ENCODE measurements around the gene ARID5A. TPM values are rescaled to one million over a fixed set of nuclear protein-coding genes. Genes with fewer than 3 reads are reported as not detected.

The ARID5A gene
- total RNA-seq, 6 experiments from 2014 or later = 13.2 to 23.1 (median 16.9) TPM

DNA sequence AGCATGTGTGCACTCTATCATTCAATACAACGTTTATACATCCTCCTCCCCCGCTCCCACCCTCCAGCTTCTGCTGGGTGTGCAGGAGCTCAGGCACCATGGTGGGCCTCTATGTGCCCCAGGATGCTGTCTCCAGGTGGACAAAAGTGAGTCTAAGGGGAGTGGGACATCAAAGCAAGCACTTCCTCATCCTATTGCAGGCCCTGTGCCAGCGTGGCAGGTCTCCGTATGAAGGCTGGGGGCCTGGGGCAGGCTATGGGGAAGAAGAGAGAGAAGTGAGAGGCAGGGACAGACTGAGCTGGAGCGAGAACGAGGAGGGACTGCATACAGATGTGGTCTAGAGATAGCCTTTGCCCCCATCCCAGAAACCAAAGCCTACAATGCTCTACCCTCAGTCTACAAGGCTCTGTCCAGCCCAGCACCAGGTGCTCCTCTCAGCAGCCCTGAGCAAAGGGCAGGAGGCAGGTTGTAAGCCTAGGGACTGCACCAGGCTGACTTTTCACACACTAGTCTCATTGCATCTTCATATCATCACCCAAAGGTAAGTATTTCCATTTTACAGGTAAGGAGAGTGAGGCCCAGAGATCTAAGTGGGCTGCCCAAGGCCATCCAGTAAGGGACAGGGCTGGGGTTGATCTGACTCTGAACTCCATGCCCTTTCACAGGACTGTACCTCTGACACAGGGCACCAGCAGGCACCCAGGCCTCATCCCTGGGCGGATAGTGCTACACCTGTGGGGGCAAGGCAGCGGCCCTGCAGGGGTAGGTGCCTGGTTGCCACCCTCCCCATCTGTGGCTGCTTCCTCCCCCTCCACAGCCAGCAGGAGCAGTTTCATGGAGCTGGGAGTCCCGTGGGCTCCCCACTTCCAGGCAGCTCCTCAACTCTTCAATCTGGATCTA is 14.0 kb upstream of the ARID5A start:
- no peak overlapping the region for H3K4me3 ChIP-seq

DNA sequence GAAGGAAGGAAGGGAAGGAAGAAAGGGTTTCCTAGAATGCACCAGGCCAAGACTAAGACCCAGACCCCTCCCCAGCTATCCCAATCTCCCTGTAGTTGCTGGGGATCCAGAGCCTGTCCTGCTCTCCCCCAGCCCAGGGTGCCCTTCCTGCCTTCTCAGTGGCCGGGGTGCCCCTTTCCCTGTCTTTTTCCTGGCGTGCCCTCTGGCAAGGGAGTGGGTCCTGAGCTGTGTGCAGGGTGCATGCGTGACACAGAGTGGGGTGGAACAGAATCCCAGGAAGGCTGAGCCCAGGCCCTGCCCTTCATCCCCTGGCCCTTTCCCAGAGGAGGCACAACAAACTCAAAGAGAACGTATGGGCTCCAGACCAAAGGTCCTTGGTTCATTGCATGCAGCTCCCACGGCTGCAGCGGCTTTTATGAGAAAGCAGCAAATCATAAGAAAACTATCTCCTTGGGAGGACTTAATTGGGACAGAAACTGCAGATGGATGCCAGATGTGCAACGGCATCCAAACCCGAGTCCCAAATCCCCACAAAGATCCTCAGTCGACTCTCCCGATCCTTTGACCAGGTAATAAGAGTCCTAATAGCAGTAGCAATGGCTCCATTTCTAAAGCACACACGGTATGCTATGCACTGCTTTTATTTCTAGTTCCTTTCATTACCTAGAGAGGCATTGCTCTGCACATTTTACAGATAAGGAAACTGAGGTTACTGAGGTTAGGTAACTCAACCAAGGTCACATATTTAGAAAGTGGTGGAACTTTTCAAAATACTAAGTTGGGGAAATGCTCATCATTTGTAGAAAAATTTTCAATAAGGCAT is 12.7 kb upstream of the ARID5A start:
- H3K27ac ChIP-seq = no peak overlapping the region
- no peak overlapping the region for H3K4me3 ChIP-seq
- DNase-seq (peak in 1 of 3 donors; percentile 13), ATAC-seq (no peak)
- TF ChIP-seq, protein P1, sequence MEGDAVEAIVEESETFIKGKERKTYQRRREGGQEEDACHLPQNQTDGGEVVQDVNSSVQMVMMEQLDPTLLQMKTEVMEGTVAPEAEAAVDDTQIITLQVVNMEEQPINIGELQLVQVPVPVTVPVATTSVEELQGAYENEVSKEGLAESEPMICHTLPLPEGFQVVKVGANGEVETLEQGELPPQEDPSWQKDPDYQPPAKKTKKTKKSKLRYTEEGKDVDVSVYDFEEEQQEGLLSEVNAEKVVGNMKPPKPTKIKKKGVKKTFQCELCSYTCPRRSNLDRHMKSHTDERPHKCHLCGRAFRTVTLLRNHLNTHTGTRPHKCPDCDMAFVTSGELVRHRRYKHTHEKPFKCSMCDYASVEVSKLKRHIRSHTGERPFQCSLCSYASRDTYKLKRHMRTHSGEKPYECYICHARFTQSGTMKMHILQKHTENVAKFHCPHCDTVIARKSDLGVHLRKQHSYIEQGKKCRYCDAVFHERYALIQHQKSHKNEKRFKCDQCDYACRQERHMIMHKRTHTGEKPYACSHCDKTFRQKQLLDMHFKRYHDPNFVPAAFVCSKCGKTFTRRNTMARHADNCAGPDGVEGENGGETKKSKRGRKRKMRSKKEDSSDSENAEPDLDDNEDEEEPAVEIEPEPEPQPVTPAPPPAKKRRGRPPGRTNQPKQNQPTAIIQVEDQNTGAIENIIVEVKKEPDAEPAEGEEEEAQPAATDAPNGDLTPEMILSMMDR (IDR thresholded peaks at IDR 0.05) = no peak
- no peak for TF ChIP-seq POLR2A (IDR thresholded peaks at IDR 0.05)
- H3K36me3 ChIP-seq = no peaks in the 10 kb centered on the region
- H3K27me3 ChIP-seq = no peaks in the 10 kb centered on the region
- H3K4me1 ChIP-seq = no peaks in the 10 kb centered on the region
- no peaks in the 10 kb centered on the region for H3K9me3 ChIP-seq
- intact Hi-C loops (cut with DNase I) = no loop called here
- 45% methylated on average over 2 of the region's 11 CpGs for WGBS (ENCODE audit: insufficient coverage, low coverage, low lambda C conversion rate, missing lambda C conversion rate)

More for the DNA sequence above, 14.0 kb upstream of the ARID5A start:
- Histone ChIP-seq H3K27ac (no peak overlapping the region), H3K4me1 (no peaks in the 10 kb centered on the region), H3K9me3 (no peaks in the 10 kb centered on the region), H3K36me3 (no peaks in the 10 kb centered on the region), H3K27me3 (no peaks in the 10 kb centered on the region)
- DNase-seq (peak in 1 of 3 donors; percentile 10), ATAC-seq (no peak)
- intact Hi-C loops (cut with DNase I) = no loop called here
- TF ChIP-seq, protein P1 (IDR thresholded peaks at IDR 0.05) = no peak
- no peak for TF ChIP-seq POLR2A (IDR thresholded peaks at IDR 0.05)
- 55% methylated on average over 2 of the region's 9 CpGs for WGBS (ENCODE audit: insufficient coverage, low coverage, low lambda C conversion rate, missing lambda C conversion rate)

DNA sequence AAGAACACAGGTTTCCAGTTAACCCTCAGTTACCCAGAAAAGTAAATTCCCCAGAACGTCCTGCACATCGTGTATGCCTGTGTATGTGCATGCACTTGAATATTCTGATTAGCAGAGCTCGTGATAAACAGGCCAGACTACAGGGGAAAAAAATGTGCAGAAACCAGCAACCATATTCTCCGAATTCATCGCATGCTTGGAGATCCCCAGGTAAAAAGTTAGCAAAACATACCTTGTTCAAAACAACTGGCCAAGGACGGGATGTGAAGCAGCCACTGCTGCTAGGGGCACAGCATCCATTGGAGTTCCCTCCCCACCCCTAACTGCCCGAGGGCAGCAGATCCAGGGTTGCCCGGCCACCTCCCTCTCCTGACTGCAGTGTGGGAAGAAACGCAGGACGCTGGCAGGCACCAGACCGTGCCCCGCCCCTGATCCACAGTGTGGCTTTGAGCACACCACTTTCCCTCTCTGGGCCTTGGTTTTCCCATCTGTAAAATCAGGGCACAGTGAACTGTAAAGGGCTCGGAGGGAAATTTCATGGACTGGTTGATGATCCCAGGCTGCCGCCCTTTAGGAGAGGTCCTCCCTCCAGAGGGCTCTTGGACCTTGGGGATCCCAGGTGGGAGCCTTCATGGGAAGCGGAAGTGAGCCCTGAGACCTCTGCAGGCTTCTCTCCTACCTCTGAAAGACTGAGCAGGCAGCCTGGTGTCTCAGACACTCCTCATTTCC is 11.9 kb upstream of the ARID5A start:
- intact Hi-C loops (cut with DNase I) = no loop called here
- H3K36me3 ChIP-seq = no peaks in the 10 kb centered on the region
- no peaks in the 10 kb centered on the region for H3K9me3 ChIP-seq
- WGBS (ENCODE audit: insufficient coverage, low coverage, low lambda C conversion rate, missing lambda C conversion rate) = 61% methylated on average over 8 of the region's 15 CpGs
- no peak overlapping the region for H3K27ac ChIP-seq
- peak in 1 of 3 donors; percentile 14 for DNase-seq
- no peaks in the 10 kb centered on the region for H3K4me1 ChIP-seq
- no peaks in the 10 kb centered on the region for H3K27me3 ChIP-seq
- H3K4me3 ChIP-seq = no peak overlapping the region
- no peak for ATAC-seq
- TF ChIP-seq POLR2A (IDR thresholded peaks at IDR 0.05) = no peak

DNA sequence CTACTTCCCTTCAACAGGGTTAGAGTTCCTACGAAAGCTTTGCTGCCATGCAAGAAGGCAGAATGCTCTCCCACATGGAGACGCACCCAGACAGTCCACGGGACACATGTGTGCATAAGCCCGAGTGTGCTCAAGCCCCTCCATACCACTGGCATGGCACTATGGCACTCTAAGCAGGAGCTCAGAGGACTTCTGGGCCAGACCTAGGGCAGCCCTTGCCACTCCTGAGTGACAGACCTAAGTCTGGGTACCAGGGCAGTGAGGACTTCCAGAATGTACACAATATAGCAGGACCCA is 11.4 kb upstream of the ARID5A start:
- ATAC-seq = no peak
- intact Hi-C loops (cut with DNase I) = no loop called here
- H3K27ac ChIP-seq = no peak overlapping the region

More for the DNA sequence above, 11.4 kb upstream of the ARID5A start:
- DNase-seq = peak in 1 of 3 donors; percentile 4
- H3K36me3 ChIP-seq = no peaks in the 10 kb centered on the region
- no peaks in the 10 kb centered on the region for H3K9me3 ChIP-seq
- no peak overlapping the region for H3K4me3 ChIP-seq
- no CpG with 5 or more reads among the region's 4 CpGs for WGBS (ENCODE audit: insufficient coverage, low coverage, low lambda C conversion rate, missing lambda C conversion rate)
- no peak for TF ChIP-seq POLR2A (IDR thresholded peaks at IDR 0.05)
- TF ChIP-seq, protein P1 (IDR thresholded peaks at IDR 0.05) = no peak
- no peaks in the 10 kb centered on the region for H3K4me1 ChIP-seq
- no peaks in the 10 kb centered on the region for H3K27me3 ChIP-seq

All from right lobe of liver (tissue), 6 donors.